H1 (cell line): ENCODE results near the gene DSCAM. TPM values are rescaled to one million over a fixed set of nuclear protein-coding genes. Genes with fewer than 3 reads are reported as not detected.

Experiments used
- CTBP2 ChIP-seq: IDR thresholded peaks from 2 replicates; pipeline ENCODE4 v1.7.0; 2011; ENCODE audit warnings: borderline replicate concordance, mild to moderate bottlenecking, moderate library complexity, mixed read lengths, low read length; ENCODE audit not compliant: insufficient read depth, insufficient read length
- KDM4A ChIP-seq: IDR thresholded peaks from one replicate; pipeline ENCODE4 v1.7.1; 2012; ENCODE audit warnings: low read depth, mild to moderate bottlenecking, moderate library complexity, low read length, inconsistent platforms; ENCODE audit not compliant: severe bottlenecking
- TBP ChIP-seq: IDR thresholded peaks from 2 replicates; pipeline ENCODE4 v1.6.1; 2011; ENCODE audit warnings: low read depth, low read length, improper control_type of control experiment
- polyA plus RNA-seq, 7 experiments: library from polyadenylated mRNA; depleted of rRNA in 3 of 7; stranded (reverse) in 5 of 7; unstranded in 2 of 7; fragments of >200 nt in 5 of 7; fragments of 200-250 nt in 2 of 7; gene quantifications; 1 replicate in 5 of 7; 2 replicates in 1 of 7; 4 replicates in 1 of 7; pipeline versions ENCODE4 v1.2.1 to v1.2.3, GENCODE V29; 2011 to 2013; ENCODE audit warnings: missing spikeins in 2 of 7, mixed read lengths in 2 of 7
- total RNA-seq: library from RNA; stranded (reverse); fragmentation: NEBNext Ultra II Directional; extraction: Animal tissue kit (Norgen Biotek cat#: 25700); gene quantifications from 2 replicates; pipeline ENCODE4 v1.2.1, GENCODE V29; 2021
- TF ChIP-seq, protein P1 (sequence below): fragments of 300-600 bp; sonication (generic); IDR thresholded peaks from 2 replicates; pipeline ENCODE4 v1.7.1; 2012; ENCODE audit warnings: low read length, moderate library complexity, mild to moderate bottlenecking, inconsistent platforms; ENCODE audit not compliant: insufficient replicate concordance
- TF ChIP-seq, protein P2 (sequence below): IDR thresholded peaks from 2 replicates; pipeline ENCODE4 v1.6.1; 2012; ENCODE audit warnings: low read length, inconsistent platforms

DSCAM gene
- total and polyA plus RNA-seq, 2 of the 8 experiments (the other 6 are each of a cell fraction or from before 2014, with no cell fraction given) = 0.02 to 0.15 TPM

- TF ChIP-seq CTBP2 = no peak
- no peak for TF ChIP-seq KDM4A
- TF ChIP-seq, protein P1, sequence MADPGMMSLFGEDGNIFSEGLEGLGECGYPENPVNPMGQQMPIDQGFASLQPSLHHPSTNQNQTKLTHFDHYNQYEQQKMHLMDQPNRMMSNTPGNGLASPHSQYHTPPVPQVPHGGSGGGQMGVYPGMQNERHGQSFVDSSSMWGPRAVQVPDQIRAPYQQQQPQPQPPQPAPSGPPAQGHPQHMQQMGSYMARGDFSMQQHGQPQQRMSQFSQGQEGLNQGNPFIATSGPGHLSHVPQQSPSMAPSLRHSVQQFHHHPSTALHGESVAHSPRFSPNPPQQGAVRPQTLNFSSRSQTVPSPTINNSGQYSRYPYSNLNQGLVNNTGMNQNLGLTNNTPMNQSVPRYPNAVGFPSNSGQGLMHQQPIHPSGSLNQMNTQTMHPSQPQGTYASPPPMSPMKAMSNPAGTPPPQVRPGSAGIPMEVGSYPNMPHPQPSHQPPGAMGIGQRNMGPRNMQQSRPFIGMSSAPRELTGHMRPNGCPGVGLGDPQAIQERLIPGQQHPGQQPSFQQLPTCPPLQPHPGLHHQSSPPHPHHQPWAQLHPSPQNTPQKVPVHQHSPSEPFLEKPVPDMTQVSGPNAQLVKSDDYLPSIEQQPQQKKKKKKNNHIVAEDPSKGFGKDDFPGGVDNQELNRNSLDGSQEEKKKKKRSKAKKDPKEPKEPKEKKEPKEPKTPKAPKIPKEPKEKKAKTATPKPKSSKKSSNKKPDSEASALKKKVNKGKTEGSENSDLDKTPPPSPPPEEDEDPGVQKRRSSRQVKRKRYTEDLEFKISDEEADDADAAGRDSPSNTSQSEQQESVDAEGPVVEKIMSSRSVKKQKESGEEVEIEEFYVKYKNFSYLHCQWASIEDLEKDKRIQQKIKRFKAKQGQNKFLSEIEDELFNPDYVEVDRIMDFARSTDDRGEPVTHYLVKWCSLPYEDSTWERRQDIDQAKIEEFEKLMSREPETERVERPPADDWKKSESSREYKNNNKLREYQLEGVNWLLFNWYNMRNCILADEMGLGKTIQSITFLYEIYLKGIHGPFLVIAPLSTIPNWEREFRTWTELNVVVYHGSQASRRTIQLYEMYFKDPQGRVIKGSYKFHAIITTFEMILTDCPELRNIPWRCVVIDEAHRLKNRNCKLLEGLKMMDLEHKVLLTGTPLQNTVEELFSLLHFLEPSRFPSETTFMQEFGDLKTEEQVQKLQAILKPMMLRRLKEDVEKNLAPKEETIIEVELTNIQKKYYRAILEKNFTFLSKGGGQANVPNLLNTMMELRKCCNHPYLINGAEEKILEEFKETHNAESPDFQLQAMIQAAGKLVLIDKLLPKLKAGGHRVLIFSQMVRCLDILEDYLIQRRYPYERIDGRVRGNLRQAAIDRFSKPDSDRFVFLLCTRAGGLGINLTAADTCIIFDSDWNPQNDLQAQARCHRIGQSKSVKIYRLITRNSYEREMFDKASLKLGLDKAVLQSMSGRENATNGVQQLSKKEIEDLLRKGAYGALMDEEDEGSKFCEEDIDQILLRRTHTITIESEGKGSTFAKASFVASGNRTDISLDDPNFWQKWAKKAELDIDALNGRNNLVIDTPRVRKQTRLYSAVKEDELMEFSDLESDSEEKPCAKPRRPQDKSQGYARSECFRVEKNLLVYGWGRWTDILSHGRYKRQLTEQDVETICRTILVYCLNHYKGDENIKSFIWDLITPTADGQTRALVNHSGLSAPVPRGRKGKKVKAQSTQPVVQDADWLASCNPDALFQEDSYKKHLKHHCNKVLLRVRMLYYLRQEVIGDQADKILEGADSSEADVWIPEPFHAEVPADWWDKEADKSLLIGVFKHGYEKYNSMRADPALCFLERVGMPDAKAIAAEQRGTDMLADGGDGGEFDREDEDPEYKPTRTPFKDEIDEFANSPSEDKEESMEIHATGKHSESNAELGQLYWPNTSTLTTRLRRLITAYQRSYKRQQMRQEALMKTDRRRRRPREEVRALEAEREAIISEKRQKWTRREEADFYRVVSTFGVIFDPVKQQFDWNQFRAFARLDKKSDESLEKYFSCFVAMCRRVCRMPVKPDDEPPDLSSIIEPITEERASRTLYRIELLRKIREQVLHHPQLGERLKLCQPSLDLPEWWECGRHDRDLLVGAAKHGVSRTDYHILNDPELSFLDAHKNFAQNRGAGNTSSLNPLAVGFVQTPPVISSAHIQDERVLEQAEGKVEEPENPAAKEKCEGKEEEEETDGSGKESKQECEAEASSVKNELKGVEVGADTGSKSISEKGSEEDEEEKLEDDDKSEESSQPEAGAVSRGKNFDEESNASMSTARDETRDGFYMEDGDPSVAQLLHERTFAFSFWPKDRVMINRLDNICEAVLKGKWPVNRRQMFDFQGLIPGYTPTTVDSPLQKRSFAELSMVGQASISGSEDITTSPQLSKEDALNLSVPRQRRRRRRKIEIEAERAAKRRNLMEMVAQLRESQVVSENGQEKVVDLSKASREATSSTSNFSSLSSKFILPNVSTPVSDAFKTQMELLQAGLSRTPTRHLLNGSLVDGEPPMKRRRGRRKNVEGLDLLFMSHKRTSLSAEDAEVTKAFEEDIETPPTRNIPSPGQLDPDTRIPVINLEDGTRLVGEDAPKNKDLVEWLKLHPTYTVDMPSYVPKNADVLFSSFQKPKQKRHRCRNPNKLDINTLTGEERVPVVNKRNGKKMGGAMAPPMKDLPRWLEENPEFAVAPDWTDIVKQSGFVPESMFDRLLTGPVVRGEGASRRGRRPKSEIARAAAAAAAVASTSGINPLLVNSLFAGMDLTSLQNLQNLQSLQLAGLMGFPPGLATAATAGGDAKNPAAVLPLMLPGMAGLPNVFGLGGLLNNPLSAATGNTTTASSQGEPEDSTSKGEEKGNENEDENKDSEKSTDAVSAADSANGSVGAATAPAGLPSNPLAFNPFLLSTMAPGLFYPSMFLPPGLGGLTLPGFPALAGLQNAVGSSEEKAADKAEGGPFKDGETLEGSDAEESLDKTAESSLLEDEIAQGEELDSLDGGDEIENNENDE = no peak
- no peak for TF ChIP-seq TBP
- TF ChIP-seq, protein P2, sequence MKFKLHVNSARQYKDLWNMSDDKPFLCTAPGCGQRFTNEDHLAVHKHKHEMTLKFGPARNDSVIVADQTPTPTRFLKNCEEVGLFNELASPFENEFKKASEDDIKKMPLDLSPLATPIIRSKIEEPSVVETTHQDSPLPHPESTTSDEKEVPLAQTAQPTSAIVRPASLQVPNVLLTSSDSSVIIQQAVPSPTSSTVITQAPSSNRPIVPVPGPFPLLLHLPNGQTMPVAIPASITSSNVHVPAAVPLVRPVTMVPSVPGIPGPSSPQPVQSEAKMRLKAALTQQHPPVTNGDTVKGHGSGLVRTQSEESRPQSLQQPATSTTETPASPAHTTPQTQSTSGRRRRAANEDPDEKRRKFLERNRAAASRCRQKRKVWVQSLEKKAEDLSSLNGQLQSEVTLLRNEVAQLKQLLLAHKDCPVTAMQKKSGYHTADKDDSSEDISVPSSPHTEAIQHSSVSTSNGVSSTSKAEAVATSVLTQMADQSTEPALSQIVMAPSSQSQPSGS = no peak
These were observed 652.6 kb downstream of the DSCAM start (continued) for GRCh38 chr21:40194185-40194980.
